ENCODE results near the gene STARD3NL.

GRCh38 chr7:38220452-38220851 is 42.4 kb downstream of the STARD3NL start:
- TF ChIP-seq CTCF (conservative IDR thresholded peaks at IDR 0.05; ENCODE audit: low read depth, low read length), result no peak
- no peak for TF ChIP-seq EZH2 (IDR thresholded peaks at IDR 0.05; ENCODE audit: low read length, unreplicated experiment)
- TF ChIP-seq EZH2phosphoT487 (IDR thresholded peaks at IDR 0.05; ENCODE audit: borderline replicate concordance, low read length), result no peak
